BJ (cell line): ENCODE results near the gene RILPL2. TPM values are rescaled to one million over a fixed set of nuclear protein-coding genes. Genes with fewer than 3 reads are reported as not detected.

Experiments used
- CTCF ChIA-PET: fragments of 350-600 bp; formaldehyde crosslinking; extraction: SDS; loops from one replicate; lab custom pipeline; 2021; ENCODE audit warnings: antibody characterized with exemption, inconsistent platforms; lab: Yijun Ruan, JAX
- POLR2A ChIA-PET: fragments of 300-600 bp; sonication (Branson Sonifier 250); formaldehyde crosslinking; extraction: SDS; loops from one replicate; lab custom pipeline; 2021; ENCODE audit warnings: antibody characterized with exemption; lab: Charles Lee
- DNase-seq: peaks from one replicate; pipeline ENCODE4 v3.0.0-alpha.2; 2011; ENCODE audit warnings: low read depth
- H3K27me3 ChIP-seq: 2 replicates; pipeline ENCODE4 v1.6.0; 2011; ENCODE audit warnings: low read length; ENCODE audit not compliant: control insufficient read depth, insufficient read depth
- H3K36me3 ChIP-seq: 2 replicates; pipeline ENCODE4 v1.5.1; 2011; ENCODE audit warnings: low read length; ENCODE audit not compliant: control insufficient read depth, insufficient read depth
- H3K4me3 ChIP-seq: 2 replicates; pipeline ENCODE4 v1.5.1; 2011; ENCODE audit warnings: low read depth, mild to moderate bottlenecking, control low read depth, low read length
- polyA plus RNA-seq: library from polyadenylated mRNA; depleted of rRNA; stranded (reverse); fragments of >200 nt; gene quantifications from 2 replicates; pipeline ENCODE4 v1.2.3, GENCODE V29; 2011; rRNA removed
- TF ChIP-seq, protein P1 (sequence below): IDR thresholded peaks from 2 replicates; pipeline ENCODE4 v1.5.1; 2011; ENCODE audit warnings: low read depth, mild to moderate bottlenecking, control low read depth, inconsistent platforms, low read length, moderate library complexity; ENCODE audit not compliant: insufficient read depth

The RILPL2 gene
- polyA plus RNA-seq, 1 experiment, result 6.8 TPM

DNA sequence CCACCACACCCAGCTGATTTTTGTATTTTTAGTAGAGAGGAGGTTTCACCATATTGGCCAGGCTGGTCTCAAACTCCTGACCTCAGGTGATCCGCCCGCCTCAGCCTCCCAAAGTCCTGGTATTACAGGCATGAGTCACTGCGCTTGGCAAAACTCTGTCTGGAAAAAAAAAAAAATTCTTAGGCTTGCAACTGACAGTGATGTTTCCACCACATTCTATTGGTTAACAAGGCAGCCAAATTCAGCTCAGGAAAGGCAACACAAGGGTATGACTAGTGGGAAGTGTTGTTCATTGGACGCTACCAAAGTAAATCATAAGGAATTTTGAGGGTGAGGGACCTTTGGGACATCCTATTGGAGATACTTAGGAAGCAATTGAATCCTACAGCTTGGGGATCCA, 69.0 kb downstream of the RILPL2 start:
- TF ChIP-seq, protein P1, sequence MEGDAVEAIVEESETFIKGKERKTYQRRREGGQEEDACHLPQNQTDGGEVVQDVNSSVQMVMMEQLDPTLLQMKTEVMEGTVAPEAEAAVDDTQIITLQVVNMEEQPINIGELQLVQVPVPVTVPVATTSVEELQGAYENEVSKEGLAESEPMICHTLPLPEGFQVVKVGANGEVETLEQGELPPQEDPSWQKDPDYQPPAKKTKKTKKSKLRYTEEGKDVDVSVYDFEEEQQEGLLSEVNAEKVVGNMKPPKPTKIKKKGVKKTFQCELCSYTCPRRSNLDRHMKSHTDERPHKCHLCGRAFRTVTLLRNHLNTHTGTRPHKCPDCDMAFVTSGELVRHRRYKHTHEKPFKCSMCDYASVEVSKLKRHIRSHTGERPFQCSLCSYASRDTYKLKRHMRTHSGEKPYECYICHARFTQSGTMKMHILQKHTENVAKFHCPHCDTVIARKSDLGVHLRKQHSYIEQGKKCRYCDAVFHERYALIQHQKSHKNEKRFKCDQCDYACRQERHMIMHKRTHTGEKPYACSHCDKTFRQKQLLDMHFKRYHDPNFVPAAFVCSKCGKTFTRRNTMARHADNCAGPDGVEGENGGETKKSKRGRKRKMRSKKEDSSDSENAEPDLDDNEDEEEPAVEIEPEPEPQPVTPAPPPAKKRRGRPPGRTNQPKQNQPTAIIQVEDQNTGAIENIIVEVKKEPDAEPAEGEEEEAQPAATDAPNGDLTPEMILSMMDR, result no peak
- H3K4me3 ChIP-seq, result no peak overlapping the region
- no peaks in the 10 kb centered on the region for H3K36me3 ChIP-seq
- H3K27me3 ChIP-seq, result no peaks in the 10 kb centered on the region
- ChIA-PET CTCF (interaction anchor here (0.6 to 1.3 kb wide), 2 partner anchors 17 to 541 kb away, joined by 3 read pairs; partner anchors contain the start of gene KMT5A), POLR2A (no interaction called here)
- DNase-seq, result no peak

Other genes starting within 250 kb of the RILPL2 start
- gene MPHOSPH9, start 203.5 kb downstream of the RILPL2 start, polyA plus RNA-seq, result 7.6 and 13.1 TPM in 2 replicates
- gene MTRFR, start 203.2 kb downstream of the RILPL2 start, polyA plus RNA-seq, result 11.6 and 12.7 TPM in 2 replicates
- gene CDK2AP1, start 164.8 kb downstream of the RILPL2 start, polyA plus RNA-seq, result 225 and 388 TPM in 2 replicates
- gene SBNO1, start 71.8 kb downstream of the RILPL2 start, polyA plus RNA-seq, result 4.8 and 10.2 TPM in 2 replicates
- 38.0 and 38.6 TPM in 2 replicates for gene KMT5A, start 52.6 kb downstream of the RILPL2 start, polyA plus RNA-seq
- gene SNRNP35, start 21.5 kb upstream of the RILPL2 start, polyA plus RNA-seq, result 7.5 and 8.1 TPM in 2 replicates
- 19.1 and 22.3 TPM in 2 replicates for gene RILPL1, start 97.0 kb upstream of the RILPL2 start, polyA plus RNA-seq
- 167 and 282 TPM in 2 replicates for gene TMED2, start 147.9 kb upstream of the RILPL2 start, polyA plus RNA-seq
- gene DDX55, start 165.4 kb upstream of the RILPL2 start, polyA plus RNA-seq, result 13.0 and 13.8 TPM in 2 replicates
- gene EIF2B1, start 197.0 kb upstream of the RILPL2 start, polyA plus RNA-seq, result 27.4 and 29.9 TPM in 2 replicates
- 19.6 and 40.5 TPM in 2 replicates for gene GTF2H3, start 197.1 kb upstream of the RILPL2 start, polyA plus RNA-seq
- gene TCTN2, start 234.4 kb upstream of the RILPL2 start, polyA plus RNA-seq, result 5.8 and 8.1 TPM in 2 replicates